Panc1 (cell line): ENCODE results near the gene JMY. TPM values are rescaled to one million over a fixed set of nuclear protein-coding genes. Genes with fewer than 3 reads are reported as not detected.

Experiments
- ATAC-seq: fragments of 200-7000 bp; cut with Tn5 transposase; 2 replicates; pipeline ENCODE4 v1.9.1; 2020; ENCODE audit warnings: mild to moderate bottlenecking, moderate library complexity
- BruUV-seq: library from RNA; stranded (reverse); fragments of 400-500 nt; replicated peaks from 2 replicates; lab custom pipeline; 2021; lab: Mats Ljungman, UMichigan
- CTCF ChIA-PET: fragments of 300-600 bp; sonication (Branson Sonifier 250); formaldehyde crosslinking; loops from one replicate; lab custom pipeline; 2022; ENCODE audit warnings: antibody characterized with exemption; lab: Charles Lee
- POLR2A ChIA-PET: fragments of 300-600 bp; sonication (Branson Sonifier 250); formaldehyde crosslinking; loops from one replicate; lab custom pipeline; 2022; ENCODE audit warnings: antibody characterized with exemption; lab: Charles Lee
- DNase-seq: peaks from one replicate; pipeline ENCODE4 v3.0.0-alpha.2; 2010; ENCODE audit warnings: low read depth, low spot score
- H3K27ac ChIP-seq: 2 replicates; pipeline ENCODE4 v1.5.1; 2011; ENCODE audit warnings: mild to moderate bottlenecking, low read length, inconsistent platforms
- H3K27me3 ChIP-seq: fragments of 200-500 bp; sonication (Bioruptor generic); 2 replicates; pipeline ENCODE4 v1.6.0; 2014; ENCODE audit warnings: low read length, inconsistent platforms; ENCODE audit not compliant: control insufficient read depth, insufficient read depth
- H3K36me3 ChIP-seq: fragments of 200-500 bp; sonication (Bioruptor generic); 2 replicates; pipeline ENCODE4 v1.5.1; 2014; ENCODE audit warnings: inconsistent platforms, mild to moderate bottlenecking, low read length, moderate library complexity; ENCODE audit not compliant: control insufficient read depth, insufficient read depth
- H3K4me1 ChIP-seq: 2 replicates; pipeline ENCODE4 v1.5.1; 2011; ENCODE audit warnings: inconsistent platforms, mild to moderate bottlenecking, low read length, moderate library complexity; ENCODE audit not compliant: control insufficient read depth, insufficient read depth
- H3K4me3 ChIP-seq, 2 experiments: 2 replicates each; pipeline ENCODE4 v1.5.1; 2011 to 2012; ENCODE audit warnings: low read depth in 2 of 2, low read length in 2 of 2, mild to moderate bottlenecking in 2 of 2, inconsistent platforms in 1 of 2, moderate library complexity in 1 of 2
- H3K9me3 ChIP-seq: fragments of 200-500 bp; sonication (Bioruptor generic); 2 replicates; pipeline ENCODE4 v1.5.1; 2014; ENCODE audit warnings: low read depth, mild to moderate bottlenecking, inconsistent platforms, low read length, moderate library complexity; ENCODE audit not compliant: control insufficient read depth, insufficient read depth
- POLR2AphosphoS5 ChIP-seq: IDR thresholded peaks from 2 replicates; pipeline ENCODE4 v1.6.1; 2012; ENCODE audit warnings: mild to moderate bottlenecking, low read depth, low read length, moderate library complexity
- SIN3A ChIP-seq: IDR thresholded peaks from 2 replicates; pipeline ENCODE4 v1.6.1; 2012; ENCODE audit warnings: low read depth, mild to moderate bottlenecking, low read length, moderate library complexity, borderline replicate concordance; ENCODE audit not compliant: insufficient read depth
- TCF7L2 ChIP-seq: IDR thresholded peaks from 2 replicates; pipeline ENCODE4 v1.6.1; 2011; ENCODE audit warnings: mild to moderate bottlenecking, low read depth, low read length, inconsistent platforms
- in situ Hi-C: cut with HindIII; loops from 2 replicates; pipeline ENCODE4 v1.10.0; 2016; ENCODE audit warnings: low sequenced_read_pairs, low pct_unique_long_range_greater_than_20kb
- intact Hi-C: fragments of 100-400 bp; cut with micrococcal nuclease; formaldehyde crosslinking; loops from one replicate; pipeline ENCODE4 v1.10.0; 2022; ENCODE audit not compliant: unreplicated experiment
- total RNA-seq: library from RNA; stranded (reverse); gene quantifications from one replicate; pipeline ENCODE4 v1.2.1, GENCODE V29; 2021; ENCODE audit not compliant: unreplicated experiment
- TF ChIP-seq, protein P1 (sequence below), 2 experiments: IDR thresholded peaks; 2 replicates each; pipeline ENCODE4 v1.6.1; 2011 to 2012; ENCODE audit warnings: low read depth in 2 of 2, control low read depth in 1 of 2, low read length in 1 of 2, mild to moderate bottlenecking in 1 of 2, moderate library complexity in 1 of 2; ENCODE audit not compliant: insufficient read depth in 1 of 2
- TF ChIP-seq, protein P2 (sequence below): fragments of 450-650 bp; IDR thresholded peaks from 2 replicates; pipeline ENCODE4 v1.5.1; 2017; ENCODE audit warnings: mild to moderate bottlenecking

JMY gene
- total RNA-seq, 1 experiment from 2014 or later, result 6.1 TPM

DNA sequence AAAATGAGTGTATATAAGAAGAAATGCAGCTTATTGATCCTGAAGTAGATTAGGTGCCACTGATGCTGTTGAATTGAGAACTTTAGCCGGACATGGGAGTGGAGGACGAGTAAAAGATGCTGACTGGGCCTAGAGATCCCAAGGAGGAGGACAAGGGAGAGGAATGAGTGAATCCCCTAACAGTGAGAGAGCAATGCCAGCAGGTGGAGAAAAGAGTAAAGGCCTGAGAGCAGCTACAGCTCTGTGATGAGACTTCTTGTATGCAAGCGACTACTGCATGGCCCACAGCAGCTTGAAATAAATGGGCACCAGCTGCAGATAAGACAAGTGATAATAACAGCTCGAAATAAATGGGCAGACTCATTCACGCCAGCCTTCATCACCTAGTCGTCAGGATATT is 44.5 kb upstream of the JMY start:
- no peaks in the 10 kb centered on the region for H3K36me3 ChIP-seq
- DNase-seq (no peak), ATAC-seq (0 out of 2 replicates have a peak, but pooled peaks have one; percentile 45)
- in situ Hi-C loops, result no loop called here
- no peaks in the 10 kb centered on the region for H3K4me1 ChIP-seq
- H3K9me3 ChIP-seq, result no peaks in the 10 kb centered on the region
- H3K4me3 ChIP-seq, result no peak overlapping the region
- no peaks in the 10 kb centered on the region for H3K27me3 ChIP-seq
- H3K27ac ChIP-seq, result no peak overlapping the region
- intact Hi-C loops, result no loop called here
- BruUV-seq, result no TSS peak
- ChIA-PET CTCF (no interaction called here), POLR2A (no interaction called here)
- TF ChIP-seq TCF7L2, result no peak
- TF ChIP-seq, protein P1, sequence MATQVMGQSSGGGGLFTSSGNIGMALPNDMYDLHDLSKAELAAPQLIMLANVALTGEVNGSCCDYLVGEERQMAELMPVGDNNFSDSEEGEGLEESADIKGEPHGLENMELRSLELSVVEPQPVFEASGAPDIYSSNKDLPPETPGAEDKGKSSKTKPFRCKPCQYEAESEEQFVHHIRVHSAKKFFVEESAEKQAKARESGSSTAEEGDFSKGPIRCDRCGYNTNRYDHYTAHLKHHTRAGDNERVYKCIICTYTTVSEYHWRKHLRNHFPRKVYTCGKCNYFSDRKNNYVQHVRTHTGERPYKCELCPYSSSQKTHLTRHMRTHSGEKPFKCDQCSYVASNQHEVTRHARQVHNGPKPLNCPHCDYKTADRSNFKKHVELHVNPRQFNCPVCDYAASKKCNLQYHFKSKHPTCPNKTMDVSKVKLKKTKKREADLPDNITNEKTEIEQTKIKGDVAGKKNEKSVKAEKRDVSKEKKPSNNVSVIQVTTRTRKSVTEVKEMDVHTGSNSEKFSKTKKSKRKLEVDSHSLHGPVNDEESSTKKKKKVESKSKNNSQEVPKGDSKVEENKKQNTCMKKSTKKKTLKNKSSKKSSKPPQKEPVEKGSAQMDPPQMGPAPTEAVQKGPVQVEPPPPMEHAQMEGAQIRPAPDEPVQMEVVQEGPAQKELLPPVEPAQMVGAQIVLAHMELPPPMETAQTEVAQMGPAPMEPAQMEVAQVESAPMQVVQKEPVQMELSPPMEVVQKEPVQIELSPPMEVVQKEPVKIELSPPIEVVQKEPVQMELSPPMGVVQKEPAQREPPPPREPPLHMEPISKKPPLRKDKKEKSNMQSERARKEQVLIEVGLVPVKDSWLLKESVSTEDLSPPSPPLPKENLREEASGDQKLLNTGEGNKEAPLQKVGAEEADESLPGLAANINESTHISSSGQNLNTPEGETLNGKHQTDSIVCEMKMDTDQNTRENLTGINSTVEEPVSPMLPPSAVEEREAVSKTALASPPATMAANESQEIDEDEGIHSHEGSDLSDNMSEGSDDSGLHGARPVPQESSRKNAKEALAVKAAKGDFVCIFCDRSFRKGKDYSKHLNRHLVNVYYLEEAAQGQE (IDR thresholded peaks at IDR 0.05; ENCODE audit: insufficient read depth in 1 of 2, low read depth in 2 of 2, low read length in 1 of 2), result no peak

DNA sequence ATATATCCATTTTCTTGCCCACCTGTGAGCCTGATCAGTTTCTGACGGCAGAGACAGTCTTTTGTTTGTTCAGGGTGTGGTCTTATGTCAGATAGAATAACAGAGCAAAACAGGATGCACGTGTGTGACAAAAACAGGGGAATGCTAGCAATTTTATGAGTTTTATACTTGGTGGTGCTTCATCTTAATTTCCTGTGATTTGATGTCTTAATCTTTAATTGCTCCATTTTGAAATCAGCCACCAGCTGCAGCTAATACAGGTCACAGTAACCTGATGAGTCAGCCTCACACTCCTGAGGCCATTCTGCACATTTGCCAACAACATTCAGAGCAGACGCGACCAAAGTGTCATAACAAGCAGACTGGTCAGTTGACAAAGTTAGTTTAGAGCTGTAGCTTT is 42.3 kb upstream of the JMY start:
- ChIA-PET POLR2A (no interaction called here), CTCF (no interaction called here)
- intact Hi-C loops, result no loop called here

More for the DNA sequence above, 42.3 kb upstream of the JMY start:
- in situ Hi-C loops, result no loop called here
- Histone ChIP-seq H3K36me3 (no peaks in the 10 kb centered on the region), H3K4me3 (no peak overlapping the region), H3K27me3 (no peaks in the 10 kb centered on the region), H3K4me1 (no peaks in the 10 kb centered on the region), H3K9me3 (no peaks in the 10 kb centered on the region), H3K27ac (no peak overlapping the region)
- BruUV-seq, result no TSS peak
- DNase-seq (no peak), ATAC-seq (no peak)
- TF ChIP-seq POLR2AphosphoS5 (no peak), SIN3A (no peak), TCF7L2 (no peak)
- TF ChIP-seq, protein P2, sequence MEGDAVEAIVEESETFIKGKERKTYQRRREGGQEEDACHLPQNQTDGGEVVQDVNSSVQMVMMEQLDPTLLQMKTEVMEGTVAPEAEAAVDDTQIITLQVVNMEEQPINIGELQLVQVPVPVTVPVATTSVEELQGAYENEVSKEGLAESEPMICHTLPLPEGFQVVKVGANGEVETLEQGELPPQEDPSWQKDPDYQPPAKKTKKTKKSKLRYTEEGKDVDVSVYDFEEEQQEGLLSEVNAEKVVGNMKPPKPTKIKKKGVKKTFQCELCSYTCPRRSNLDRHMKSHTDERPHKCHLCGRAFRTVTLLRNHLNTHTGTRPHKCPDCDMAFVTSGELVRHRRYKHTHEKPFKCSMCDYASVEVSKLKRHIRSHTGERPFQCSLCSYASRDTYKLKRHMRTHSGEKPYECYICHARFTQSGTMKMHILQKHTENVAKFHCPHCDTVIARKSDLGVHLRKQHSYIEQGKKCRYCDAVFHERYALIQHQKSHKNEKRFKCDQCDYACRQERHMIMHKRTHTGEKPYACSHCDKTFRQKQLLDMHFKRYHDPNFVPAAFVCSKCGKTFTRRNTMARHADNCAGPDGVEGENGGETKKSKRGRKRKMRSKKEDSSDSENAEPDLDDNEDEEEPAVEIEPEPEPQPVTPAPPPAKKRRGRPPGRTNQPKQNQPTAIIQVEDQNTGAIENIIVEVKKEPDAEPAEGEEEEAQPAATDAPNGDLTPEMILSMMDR, result no peak
- TF ChIP-seq, protein P1 (IDR thresholded peaks at IDR 0.05; ENCODE audit: insufficient read depth in 1 of 2, low read depth in 2 of 2, low read length in 1 of 2), result no peak
